Brain microvascular endothelial cell (primary cell): Measurements from ENCODE around the gene LRRC8E.
A peak's percentile ranks its signal among the peaks of the same experiment; 100 is the strongest.

Experiments
- DNase-seq: peaks from one replicate; pipeline ENCODE4 v3.0.0-alpha.2; 2020
- H3K27ac ChIP-seq: fragments of 250-450 bp; sonication (Bioruptor Pico); 2 replicates; pipeline ENCODE4 v1.5.1; 2020; ENCODE audit warnings: mild to moderate bottlenecking, moderate library complexity
- H3K27me3 ChIP-seq: fragments of 250-450 bp; sonication (Bioruptor Pico); replicated peaks from 2 replicates; pipeline ENCODE4 v1.5.1; 2020; ENCODE audit warnings: mild to moderate bottlenecking
- H3K36me3 ChIP-seq: fragments of 250-450 bp; sonication (Bioruptor Pico); replicated peaks from 2 replicates; pipeline ENCODE4 v1.5.1; 2020; ENCODE audit warnings: mild to moderate bottlenecking
- H3K4me3 ChIP-seq: 2 replicates; pipeline ENCODE4 v1.5.1; 2011; ENCODE audit warnings: low read depth, mild to moderate bottlenecking, control low read depth, low read length, moderate library complexity
- in situ Hi-C: cut with HindIII; loops from 2 replicates; pipeline ENCODE4 v1.10.0; 2017; ENCODE audit warnings: low sequenced_read_pairs, low pct_ligation_motif_present
- TF ChIP-seq, protein P1 (sequence below): IDR thresholded peaks from 2 replicates; pipeline ENCODE4 v1.5.1; 2011; ENCODE audit warnings: low read depth, mild to moderate bottlenecking, moderate library complexity, low read length, control low read depth, inconsistent platforms; ENCODE audit errors: missing control alignments

LRRC8E gene

DNA sequence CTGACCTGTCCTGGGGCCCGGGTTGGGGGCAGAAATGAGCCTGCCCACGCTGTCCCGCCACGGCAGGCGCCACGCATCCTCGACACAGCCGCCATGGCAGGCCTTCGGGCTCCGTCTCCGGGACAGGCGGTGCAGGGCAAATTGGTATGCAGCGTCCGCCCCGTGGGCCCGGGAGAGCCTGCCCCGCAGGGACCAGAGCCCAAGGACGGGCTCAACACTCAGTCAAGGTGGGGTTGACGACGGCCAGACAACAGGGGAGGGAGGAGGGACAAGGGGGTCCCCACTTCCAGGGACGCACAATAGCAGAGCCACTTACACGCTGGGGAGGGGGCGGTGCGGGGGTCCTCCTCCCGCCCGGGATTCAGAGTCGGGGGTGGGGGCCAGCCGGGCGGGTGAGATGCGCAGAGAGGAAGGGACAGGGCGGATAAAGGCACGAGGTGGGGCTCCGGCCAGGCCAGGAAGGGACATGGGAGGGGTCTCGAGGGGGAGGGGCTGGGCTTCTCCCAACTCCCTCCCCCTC is 36.4 kb downstream of the LRRC8E start:
- H3K27ac ChIP-seq: no peak overlapping the region
- in situ Hi-C loops: no loop called here
- peaks cover 10% of the 10 kb centered on the region for H3K36me3 ChIP-seq
- H3K27me3 ChIP-seq: no peaks in the 10 kb centered on the region
- H3K4me3 ChIP-seq: peak overlapping the region; percentile 15
- TF ChIP-seq, protein P1, sequence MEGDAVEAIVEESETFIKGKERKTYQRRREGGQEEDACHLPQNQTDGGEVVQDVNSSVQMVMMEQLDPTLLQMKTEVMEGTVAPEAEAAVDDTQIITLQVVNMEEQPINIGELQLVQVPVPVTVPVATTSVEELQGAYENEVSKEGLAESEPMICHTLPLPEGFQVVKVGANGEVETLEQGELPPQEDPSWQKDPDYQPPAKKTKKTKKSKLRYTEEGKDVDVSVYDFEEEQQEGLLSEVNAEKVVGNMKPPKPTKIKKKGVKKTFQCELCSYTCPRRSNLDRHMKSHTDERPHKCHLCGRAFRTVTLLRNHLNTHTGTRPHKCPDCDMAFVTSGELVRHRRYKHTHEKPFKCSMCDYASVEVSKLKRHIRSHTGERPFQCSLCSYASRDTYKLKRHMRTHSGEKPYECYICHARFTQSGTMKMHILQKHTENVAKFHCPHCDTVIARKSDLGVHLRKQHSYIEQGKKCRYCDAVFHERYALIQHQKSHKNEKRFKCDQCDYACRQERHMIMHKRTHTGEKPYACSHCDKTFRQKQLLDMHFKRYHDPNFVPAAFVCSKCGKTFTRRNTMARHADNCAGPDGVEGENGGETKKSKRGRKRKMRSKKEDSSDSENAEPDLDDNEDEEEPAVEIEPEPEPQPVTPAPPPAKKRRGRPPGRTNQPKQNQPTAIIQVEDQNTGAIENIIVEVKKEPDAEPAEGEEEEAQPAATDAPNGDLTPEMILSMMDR: no peak
- no peak for DNase-seq

DNA sequence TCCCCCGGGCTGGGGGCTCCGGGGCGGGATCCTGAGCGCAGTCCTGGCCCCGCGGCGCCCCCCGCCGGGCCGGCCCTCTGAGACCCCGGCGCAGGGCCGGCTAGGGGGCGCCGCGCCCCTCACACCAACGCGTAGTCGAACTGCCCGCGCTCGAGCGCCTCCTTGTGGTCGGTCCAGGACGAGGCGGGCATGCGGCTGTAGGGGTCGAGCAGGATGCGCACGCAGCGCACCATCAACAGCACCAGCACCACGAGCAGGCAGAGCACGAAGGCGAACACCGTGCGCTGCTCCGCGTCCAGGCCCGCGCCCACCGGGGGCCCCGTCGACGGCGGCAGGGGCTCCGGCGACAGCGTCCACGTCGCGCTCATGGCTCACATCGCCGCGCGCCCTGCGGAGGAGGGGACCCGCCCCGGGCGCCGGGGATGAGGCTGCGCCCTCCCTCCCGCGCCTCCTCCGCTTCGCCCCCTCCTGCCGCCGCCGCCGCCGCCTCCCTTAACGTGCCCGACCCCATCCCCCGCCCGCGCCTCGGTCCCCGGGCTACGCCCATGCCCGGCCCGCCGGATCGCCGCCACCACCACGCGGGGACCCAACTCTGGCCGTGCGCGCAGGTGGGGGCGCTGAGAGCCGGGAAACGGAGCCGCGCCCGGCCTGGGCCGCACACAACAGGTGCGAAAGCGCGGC is 37.0 kb downstream of the LRRC8E start:
- H3K36me3 ChIP-seq: peaks cover 10% of the 10 kb centered on the region
- no peaks in the 10 kb centered on the region for H3K27me3 ChIP-seq
- in situ Hi-C loops: no loop called here
- DNase-seq: peak; percentile 63
- TF ChIP-seq, protein P1: peak; percentile 81
- H3K4me3 ChIP-seq: peak overlapping the region; percentile 17
- no peak overlapping the region for H3K27ac ChIP-seq

DNA sequence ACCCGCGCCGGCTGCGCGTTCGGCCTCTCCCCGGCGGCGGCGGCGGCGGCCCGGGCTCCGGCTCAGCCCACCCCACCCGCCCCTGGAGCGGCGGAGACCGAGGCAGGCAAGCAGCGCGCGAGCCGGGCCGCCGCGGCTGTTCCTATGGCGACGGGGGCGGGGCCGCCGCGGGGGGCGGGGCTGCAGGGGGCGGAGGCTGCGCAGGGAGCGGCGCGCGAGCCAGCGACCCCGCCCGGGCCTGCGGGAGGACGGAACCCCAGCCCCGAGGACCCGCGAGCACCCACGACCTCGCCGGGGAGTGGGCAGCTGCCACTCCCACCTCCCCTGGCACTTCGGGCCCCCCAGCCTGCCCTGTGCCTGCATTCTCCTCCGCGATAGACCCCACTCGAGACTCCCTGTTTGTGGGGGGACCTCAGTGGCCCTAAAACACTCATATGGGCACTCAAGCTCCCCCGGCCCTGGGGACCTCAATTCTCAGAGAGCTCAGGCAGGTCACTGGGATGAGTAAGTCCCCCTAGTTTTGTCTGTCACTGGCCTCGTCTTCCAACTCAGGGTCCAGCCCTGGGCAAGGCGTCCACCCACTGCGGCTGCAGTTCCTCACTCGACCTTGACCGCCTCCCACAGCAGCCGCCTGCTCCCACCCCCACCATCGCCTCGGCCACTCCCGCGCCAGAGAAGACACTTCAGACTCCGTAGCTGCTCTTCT is 37.9 kb downstream of the LRRC8E start, which contains the start of gene CTXN1:
CTXN1 (minus strand) TSS at position 115 of the 706 bp plus-strand sequence. CDS start 597 bp downstream, outside the sequence.
- Histone ChIP-seq H3K27ac (no peak within 1 kb of the TSS), H3K4me3 (peak within 1 kb of the TSS; percentile 50), H3K27me3 (no peaks in the 10 kb centered on the region), H3K36me3 (peaks cover 14% of the 10 kb centered on the region)
- TF ChIP-seq, protein P1: peak; percentile 5
- DNase-seq: no peak
- in situ Hi-C loops: no loop called here

DNA sequence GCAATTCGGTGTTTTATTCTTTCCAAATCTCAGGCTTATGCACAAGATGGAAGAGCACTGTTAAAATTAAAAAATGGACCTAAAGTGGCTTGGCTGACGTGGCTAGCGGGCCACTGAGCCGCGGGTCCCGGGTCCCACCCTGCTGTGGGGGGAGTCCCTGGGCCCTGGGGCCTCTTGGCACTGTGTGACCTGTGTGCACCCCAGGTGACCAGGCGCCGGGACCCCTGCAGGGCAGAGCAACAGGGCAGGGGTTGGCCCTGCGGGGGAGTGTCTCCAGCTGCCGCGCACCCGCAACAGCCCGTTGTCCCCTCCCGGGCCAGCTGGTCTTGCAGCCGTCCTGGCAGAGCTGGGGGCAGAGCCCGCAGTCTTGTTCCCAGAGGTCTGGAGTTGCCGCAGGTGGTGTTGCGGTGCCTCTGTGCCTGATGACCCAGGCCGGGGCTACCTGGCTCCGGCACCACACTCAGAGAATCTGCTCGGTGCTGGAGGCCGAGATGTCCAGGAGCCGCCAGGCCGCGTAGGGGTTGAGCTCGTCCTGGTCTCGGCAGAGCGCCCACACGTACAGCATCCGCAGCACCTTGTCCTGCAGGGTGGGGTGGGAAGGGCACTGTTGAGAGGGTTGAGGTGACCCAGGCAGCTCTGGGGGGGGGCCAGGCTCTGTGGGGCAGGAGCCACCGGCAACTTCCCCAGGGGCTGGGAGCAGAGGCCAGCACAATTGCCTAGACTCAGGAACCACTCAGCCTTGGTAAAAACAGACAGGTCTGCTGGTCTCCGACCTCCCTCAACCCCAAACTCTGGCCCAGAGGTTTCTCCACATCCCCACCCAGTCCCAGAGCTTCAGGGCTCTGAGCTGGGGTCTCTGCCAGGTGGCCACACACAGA is 38.7 kb downstream of the LRRC8E start:
- Histone ChIP-seq H3K27me3 (no peaks in the 10 kb centered on the region), H3K36me3 (peaks cover 21% of the 10 kb centered on the region), H3K4me3 (no peak overlapping the region), H3K27ac (no peak overlapping the region)
- no peak for DNase-seq
- in situ Hi-C loops: no loop called here
- TF ChIP-seq, protein P1: no peak

DNA sequence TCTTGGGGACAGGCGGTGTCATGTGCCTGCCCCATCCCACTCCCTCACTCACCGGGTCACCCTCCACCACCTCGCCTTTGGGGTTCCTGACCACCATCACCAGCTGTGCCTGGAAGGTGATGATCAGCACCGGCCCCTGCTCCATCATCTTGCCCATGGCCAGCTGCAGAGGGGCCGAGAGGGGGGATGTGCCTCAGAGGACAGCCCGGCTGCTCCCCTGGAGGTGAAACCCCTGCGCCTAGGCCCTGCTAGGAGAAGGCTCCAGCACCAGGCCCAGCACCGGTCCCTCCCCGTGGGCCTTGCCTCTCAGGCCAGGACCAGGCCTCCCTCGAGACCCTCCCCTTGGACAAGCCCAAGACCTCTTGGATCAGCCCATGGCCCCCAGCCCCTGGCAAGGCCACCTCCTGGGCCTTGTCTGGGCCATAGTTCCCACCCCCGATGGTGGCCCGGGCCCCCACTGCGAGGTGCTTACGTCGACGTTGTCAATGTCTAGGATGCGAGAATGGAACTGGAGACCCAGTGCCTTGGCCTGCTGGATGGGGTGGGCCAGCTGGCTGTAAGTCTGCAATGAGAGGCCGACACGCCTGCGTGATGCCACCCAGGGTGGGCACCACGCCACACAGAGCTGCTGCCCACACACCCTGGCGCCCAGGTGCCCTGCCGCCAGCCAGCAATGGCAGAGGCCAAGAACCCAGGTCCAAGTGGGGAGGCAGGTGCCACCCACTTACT is 39.5 kb downstream of the LRRC8E start:
- H3K4me3 ChIP-seq: no peak overlapping the region
- in situ Hi-C loops: no loop called here
- no peak for DNase-seq
- TF ChIP-seq, protein P1: no peak
- peak overlapping the region; percentile 87 for H3K27ac ChIP-seq
- no peaks in the 10 kb centered on the region for H3K27me3 ChIP-seq
- H3K36me3 ChIP-seq: peaks cover 25% of the 10 kb centered on the region
